Breast epithelium (tissue), 3 donors: Measurements from ENCODE around the gene GTPBP1.

ENCODE experiments used
- POLR2AphosphoS5 ChIP-seq, 3 donors: sonication (generic); formaldehyde crosslinking; IDR thresholded peaks; one replicate each; pipeline ENCODE4 v1.6.1; 2017; ENCODE audit warnings: antibody characterized with exemption in 3 of 3
- TF ChIP-seq, protein P1 (sequence below), 3 donors: fragments of 450-650 bp; IDR thresholded peaks; one replicate each; pipeline ENCODE4 v1.5.1; 2016 to 2017; ENCODE audit warnings: antibody characterized with exemption in 3 of 3, mild to moderate bottlenecking in 3 of 3, moderate library complexity in 3 of 3

DNA sequence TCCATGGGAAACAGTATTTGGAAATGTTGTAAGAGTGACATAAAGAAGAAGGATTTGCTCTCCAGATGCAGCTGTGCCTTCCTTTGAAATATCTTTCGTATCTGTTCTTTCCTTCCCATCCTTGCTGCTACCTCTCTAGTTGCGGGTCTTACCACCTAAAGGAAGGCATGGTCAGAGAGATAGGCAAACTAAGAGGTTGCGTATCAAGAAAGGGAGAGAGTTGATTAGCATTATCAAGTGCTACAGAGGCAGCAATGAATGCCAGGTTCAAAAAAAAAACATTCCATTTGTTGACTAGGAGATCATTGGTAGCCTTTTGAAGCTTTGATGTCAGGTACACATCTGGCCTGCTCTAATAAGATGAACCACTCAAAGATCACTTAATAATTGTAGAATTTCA is 4.6 kb downstream of the GTPBP1 start:
- TF ChIP-seq, protein P1, sequence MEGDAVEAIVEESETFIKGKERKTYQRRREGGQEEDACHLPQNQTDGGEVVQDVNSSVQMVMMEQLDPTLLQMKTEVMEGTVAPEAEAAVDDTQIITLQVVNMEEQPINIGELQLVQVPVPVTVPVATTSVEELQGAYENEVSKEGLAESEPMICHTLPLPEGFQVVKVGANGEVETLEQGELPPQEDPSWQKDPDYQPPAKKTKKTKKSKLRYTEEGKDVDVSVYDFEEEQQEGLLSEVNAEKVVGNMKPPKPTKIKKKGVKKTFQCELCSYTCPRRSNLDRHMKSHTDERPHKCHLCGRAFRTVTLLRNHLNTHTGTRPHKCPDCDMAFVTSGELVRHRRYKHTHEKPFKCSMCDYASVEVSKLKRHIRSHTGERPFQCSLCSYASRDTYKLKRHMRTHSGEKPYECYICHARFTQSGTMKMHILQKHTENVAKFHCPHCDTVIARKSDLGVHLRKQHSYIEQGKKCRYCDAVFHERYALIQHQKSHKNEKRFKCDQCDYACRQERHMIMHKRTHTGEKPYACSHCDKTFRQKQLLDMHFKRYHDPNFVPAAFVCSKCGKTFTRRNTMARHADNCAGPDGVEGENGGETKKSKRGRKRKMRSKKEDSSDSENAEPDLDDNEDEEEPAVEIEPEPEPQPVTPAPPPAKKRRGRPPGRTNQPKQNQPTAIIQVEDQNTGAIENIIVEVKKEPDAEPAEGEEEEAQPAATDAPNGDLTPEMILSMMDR (IDR thresholded peaks at IDR 0.05), result no peak
- TF ChIP-seq POLR2AphosphoS5 (IDR thresholded peaks at IDR 0.05), result no peak
